GM12891 (cell line): Measurements from ENCODE around the gene FAM89A.
"Not testable (repeated sequence)": the region's sequence is repeated elsewhere in the genome, so short reads cannot be mapped to it uniquely, and the experiment has no call there.

ENCODE experiments used
- DNase-seq: peaks from one replicate; pipeline ENCODE4 v3.0.0; 2011; ENCODE audit warnings: low spot score; ENCODE audit not compliant: insufficient read length
- FAIRE-seq: peaks from 2 replicates; lab custom pipeline; 2011; peaks lifted over from hg19 to GRCh38; lab: Jason Lieb, UNC
- PAX5 ChIP-seq: IDR thresholded peaks from 2 replicates; pipeline ENCODE4 v1.6.1; 2011; ENCODE audit warnings: low read length, moderate library complexity, mild to moderate bottlenecking; ENCODE audit not compliant: insufficient read depth, severe bottlenecking
- POLR2A ChIP-seq: IDR thresholded peaks from 2 replicates; pipeline ENCODE4 v1.6.1; 2011; ENCODE audit warnings: low read depth, low read length, control low read depth
- POLR2AphosphoS5 ChIP-seq: IDR thresholded peaks from 2 replicates; pipeline ENCODE4 v1.6.1; 2011; ENCODE audit warnings: low read depth, low read length, control low read depth
- POU2F2 ChIP-seq: IDR thresholded peaks from 2 replicates; pipeline ENCODE4 v1.6.1; 2011; ENCODE audit warnings: low read depth, mild to moderate bottlenecking, control low read depth, low read length, moderate library complexity
- SPI1 ChIP-seq: IDR thresholded peaks from 2 replicates; pipeline ENCODE4 v1.6.1; 2011; ENCODE audit warnings: low read depth, low read length, control low read depth
- TAF1 ChIP-seq: IDR thresholded peaks from 2 replicates; pipeline ENCODE4 v1.6.1; 2011; ENCODE audit warnings: low read depth, low read length, control low read depth

FAM89A gene

GRCh38 chr1:231000639-231001038 is 39.4 kb downstream of the FAM89A start:
- FAIRE-seq (no peak), DNase-seq (no peak)
- no peak for TF ChIP-seq POU2F2
- no peak for TF ChIP-seq POLR2A
- TF ChIP-seq SPI1 = no peak
- no peak for TF ChIP-seq PAX5
- no peak for TF ChIP-seq TAF1
- TF ChIP-seq POLR2AphosphoS5 = no peak

GRCh38 chr1:231000201-231000600 is 39.9 kb downstream of the FAM89A start:
- TF ChIP-seq SPI1 (no peak), POLR2A (no peak), TAF1 (no peak), POLR2AphosphoS5 (no peak), POU2F2 (no peak), PAX5 (no peak)
- DNase-seq (no peak), FAIRE-seq (no peak)

GRCh38 chr1:230994860-230995259 is 45.2 kb downstream of the FAM89A start:
- FAIRE-seq (no peak), DNase-seq (no peak)
- no peak for TF ChIP-seq SPI1
- no peak for TF ChIP-seq TAF1
- no peak for TF ChIP-seq POU2F2
- no peak for TF ChIP-seq POLR2A
- no peak for TF ChIP-seq PAX5
- no peak for TF ChIP-seq POLR2AphosphoS5

GRCh38 chr1:230992100-230992774 is 47.8 kb downstream of the FAM89A start:
- no peak for FAIRE-seq
- TF ChIP-seq POLR2A (no peak), POU2F2 (no peak), TAF1 (no peak), PAX5 (no peak), POLR2AphosphoS5 (no peak), SPI1 (no peak)

GRCh38 chr1:230987448-230987847 is 52.6 kb downstream of the FAM89A start:
- DNase-seq = no peak
- TF ChIP-seq POLR2AphosphoS5 (no peak), POLR2A (no peak), SPI1 (no peak), TAF1 (no peak), PAX5 (no peak), POU2F2 (no peak)
- no peak for FAIRE-seq

More at GRCh38 chr1:230992100-230992774, 47.8 kb downstream of the FAM89A start:
- DNase-seq = no peak

- TF ChIP-seq POLR2A = no peak
- no peak for TF ChIP-seq POU2F2
- no peak for TF ChIP-seq POLR2AphosphoS5
- no peak for TF ChIP-seq SPI1
- TF ChIP-seq PAX5 = no peak
- TF ChIP-seq TAF1 = no peak
- DNase-seq = no peak
Measured at GRCh38 chr1:230986976-230987375, 53.1 kb downstream of the FAM89A start.

GRCh38 chr1:230985711-230986110 is 54.3 kb downstream of the FAM89A start:
- no peak for TF ChIP-seq POLR2AphosphoS5
- TF ChIP-seq POU2F2 = no peak
- TF ChIP-seq POLR2A = no peak
- TF ChIP-seq SPI1 = no peak
- TF ChIP-seq PAX5 = no peak
- TF ChIP-seq TAF1 = no peak
- FAIRE-seq = no peak
- no peak for DNase-seq

More at GRCh38 chr1:230986976-230987375, 53.1 kb downstream of the FAM89A start:
- FAIRE-seq = no peak

- FAIRE-seq, DNase-seq: not testable (repeated sequence)
Measured at GRCh38 chr1:230984622-230985515, 55.2 kb downstream of the FAM89A start.

- FAIRE-seq = no peak
- no peak for TF ChIP-seq PAX5
- TF ChIP-seq POU2F2 = no peak
- TF ChIP-seq SPI1 = no peak
- no peak for TF ChIP-seq POLR2AphosphoS5
- no peak for TF ChIP-seq TAF1
- no peak for TF ChIP-seq POLR2A
- DNase-seq = no peak
Measured at GRCh38 chr1:230983811-230984210, 56.2 kb downstream of the FAM89A start.

- no peak for FAIRE-seq
- TF ChIP-seq SPI1 (no peak), POLR2A (no peak), POU2F2 (no peak), PAX5 (no peak), POLR2AphosphoS5 (no peak), TAF1 (no peak)
- no peak for DNase-seq
Measured at GRCh38 chr1:230982696-230983095, 57.4 kb downstream of the FAM89A start.
